K562 (cell line): ENCODE results near the gene KCNK3. TPM values are rescaled to one million over a fixed set of nuclear protein-coding genes. Genes with fewer than 3 reads are reported as not detected.

ENCODE experiments used
- CHD2 ChIP-seq: IDR thresholded peaks from 2 replicates; pipeline ENCODE4 v1.6.1; 2011; ENCODE audit warnings: low read depth, low read length
- ETV5 ChIP-seq: sonication (generic); formaldehyde crosslinking; IDR thresholded peaks from 2 replicates; pipeline ENCODE4 v1.4.0; 2020; ENCODE audit warnings: low read depth, mild to moderate bottlenecking, missing genetic modification reagents
- HMGN3 ChIP-seq: IDR thresholded peaks from 2 replicates; pipeline ENCODE4 v1.6.1; 2011; ENCODE audit warnings: borderline replicate concordance, low read depth, mild to moderate bottlenecking, mixed read lengths, low read length; ENCODE audit not compliant: insufficient read length; ENCODE audit errors: extremely low read depth
- STAT6 ChIP-seq: sonication (generic); formaldehyde crosslinking; IDR thresholded peaks from 2 replicates; pipeline ENCODE4 v1.8.1; 2023; ENCODE audit warnings: mild to moderate bottlenecking, missing genetic modification reagents
- TGIF2 ChIP-seq: sonication (generic); formaldehyde crosslinking; IDR thresholded peaks from 2 replicates; pipeline ENCODE4 v1.8.1; 2022; ENCODE audit warnings: mild to moderate bottlenecking, missing genetic modification reagents, moderate library complexity
- ZNF143 ChIP-seq: sonication (generic); formaldehyde crosslinking; IDR thresholded peaks from 2 replicates; pipeline ENCODE4 v1.9.0; 2022; ENCODE audit warnings: mild to moderate bottlenecking, missing genetic modification reagents
- ZNF592 ChIP-seq: fragments of 450-650 bp; IDR thresholded peaks from 2 replicates; pipeline ENCODE4 v1.6.1; 2017; ENCODE audit warnings: antibody characterized with exemption, mild to moderate bottlenecking
- polyA plus RNA-seq, 8 experiments: library from polyadenylated mRNA; depleted of rRNA in 4 of 8; stranded (reverse) in 5 of 8; unstranded in 3 of 8; fragments of >200 nt; fragmentation: Nextera tagmentation in 2 of 8; fragmentation: Illumina TruSeq in 1 of 8; extraction: Ambion mirVana in 2 of 8; extraction: Trizol in 1 of 8; gene quantifications; 2 replicates each; pipeline versions ENCODE4 v1.2.1 to v1.2.3, GENCODE V29; 2011 to 2014; ENCODE audit warnings: inconsistent platforms in 1 of 8, missing spikeins in 1 of 8
- total RNA-seq, 7 experiments: library from RNA; depleted of rRNA in 6 of 7; stranded (reverse); fragments of >200 nt in 6 of 7; fragmentation: Illumina TruSeq in 2 of 7; extraction: Trizol in 2 of 7; gene quantifications; 2 replicates each; pipeline versions ENCODE4 v1.2.1 to v1.2.3, GENCODE V29; 2011 to 2021; ENCODE audit warnings: low replicate concordance in 1 of 7

The KCNK3 gene
- total and polyA plus RNA-seq, 9 of the 15 experiments (the other 6 are each of a cell fraction or from before 2014, with no cell fraction given), result 0.01 to 0.20 (median 0.07) TPM; not detected in 5

GRCh38 chr2:26757873-26758789, 65.6 kb downstream of the KCNK3 start (continued):
- TF ChIP-seq HMGN3, result no peak
- TF ChIP-seq CHD2, result no peak
- no peak for TF ChIP-seq TGIF2 (CRISPR knock-in tag)
- TF ChIP-seq ETV5, result peak; percentile 78; the same call in 1 of the 2 replicates
- no peak for TF ChIP-seq ZNF143
- TF ChIP-seq ZNF592, result peak; percentile 91
- TF ChIP-seq STAT6 (CRISPR knock-in tag), result no peak
